Neural progenitor cell (in vitro differentiated cells): ENCODE data around the gene GALNTL6.

ENCODE experiments used
- CTCF ChIP-seq: fragments of 200-600 bp; sonication (generic); IDR thresholded peaks from 2 replicates; pipeline ENCODE4 v1.5.1; 2017; ENCODE audit warnings: antibody characterized with exemption, mild to moderate bottlenecking
- EZH2phosphoT487 ChIP-seq: fragments of 200-600 bp; sonication (generic); IDR thresholded peaks from 2 replicates; pipeline ENCODE4 v1.6.1; 2017; ENCODE audit warnings: antibody characterized with exemption

GRCh38 chr4:172997856-172998255 lies 1184.7 kb downstream of the GALNTL6 start:
- TF ChIP-seq CTCF (no peak), EZH2phosphoT487 (no peak)
